Activated CD4-positive, alpha-beta T cell treated with anti-CD3 and anti-CD28 coated beads, Interleukin-2, amount 10 ng/mL, durations not matched to agents 7 days and 5 days (primary cell): ENCODE data around the gene C7. TPM values are rescaled to one million over a fixed set of nuclear protein-coding genes. Genes with fewer than 3 reads are reported as not detected.
"Not testable (repeated sequence)": the region's sequence is repeated elsewhere in the genome, so short reads cannot be mapped to it uniquely, and the experiment has no call there.

Experiments
- CTCF ChIA-PET: fragments of 350-600 bp; sonication (Branson Sonifier 250); formaldehyde crosslinking; loops from one replicate; lab custom pipeline; 2021; ENCODE audit warnings: antibody characterized with exemption; lab: Charles Lee
- POLR2A ChIA-PET: fragments of 350-600 bp; sonication (Branson Sonifier 250); formaldehyde crosslinking; loops from one replicate; lab custom pipeline; 2021; ENCODE audit warnings: antibody characterized with exemption; lab: Charles Lee
- DNase-seq: peaks from one replicate; pipeline ENCODE4 v3.0.0-alpha.2; 2020
- H3K27ac Mint-ChIP-seq: one replicate; pipeline ENCODE4 v1.8.0; 2021; ENCODE audit warnings: mild to moderate bottlenecking, moderate library complexity, mixed read lengths
- H3K27me3 Mint-ChIP-seq: one replicate; pipeline ENCODE4 v1.8.0; 2021; ENCODE audit warnings: mixed read lengths
- H3K36me3 Mint-ChIP-seq: one replicate; pipeline ENCODE4 v1.8.0; 2021; ENCODE audit warnings: low read depth, mixed read lengths
- H3K4me1 Mint-ChIP-seq: one replicate; pipeline ENCODE4 v1.8.0; 2021; ENCODE audit warnings: mixed read lengths
- H3K4me3 Mint-ChIP-seq: one replicate; pipeline ENCODE4 v1.8.0; 2021; ENCODE audit warnings: mild to moderate bottlenecking, moderate library complexity, mixed read lengths
- H3K9me3 Mint-ChIP-seq: one replicate; pipeline ENCODE4 v1.8.0; 2021; ENCODE audit warnings: mixed read lengths
- total RNA-seq, 2 experiments: library from RNA; stranded (reverse); gene quantifications; one replicate each; pipeline ENCODE4 v1.2.3, GENCODE V29; 2021

The C7 gene
- total RNA-seq, 2 experiments from 2014 or later = not detected

- DNase-seq, H3K4me1 Mint-ChIP-seq, H3K27ac Mint-ChIP-seq, H3K4me3 Mint-ChIP-seq, H3K9me3 Mint-ChIP-seq, H3K27me3 Mint-ChIP-seq, H3K36me3 Mint-ChIP-seq, POLR2A ChIA-PET: not testable (repeated sequence)
- CTCF ChIA-PET = interaction anchor here (0.7 to 1.1 kb wide), 2 partner anchors 9 to 10 kb away, joined by 3 to 5 read pairs; no protein-coding TSS in a partner anchor
These were observed 13.6 kb upstream of the C7 start for GRCh38 chr5:40895440-40896425.

GRCh38 chr5:40904205-40904993 lies 4.9 kb upstream of the C7 start:
- H3K36me3 Mint-ChIP-seq = no peaks in the 10 kb centered on the region
- no peaks in the 10 kb centered on the region for H3K9me3 Mint-ChIP-seq
- H3K4me1 Mint-ChIP-seq = no peaks in the 10 kb centered on the region
- peak; percentile 35 for DNase-seq
- H3K4me3 Mint-ChIP-seq = no peak overlapping the region
- H3K27me3 Mint-ChIP-seq = peaks cover 11% of the 10 kb centered on the region
- ChIA-PET POLR2A (no interaction called here), CTCF (interaction anchor here (0.9 to 1.6 kb wide), 5 partner anchors 8 to 1188 kb away, joined by 3 to 5 read pairs (median 3); no protein-coding TSS in a partner anchor)
- no peak overlapping the region for H3K27ac Mint-ChIP-seq

GRCh38 chr5:40904994-40905306 lies 4.3 kb upstream of the C7 start:
- H3K9me3 Mint-ChIP-seq = no peaks in the 10 kb centered on the region
- DNase-seq = no peak
- POLR2A ChIA-PET = no interaction called here
- H3K36me3 Mint-ChIP-seq = no peaks in the 10 kb centered on the region
- no peak overlapping the region for H3K27ac Mint-ChIP-seq
- CTCF ChIA-PET = interaction anchor here (0.9 to 1.6 kb wide), 5 partner anchors 9 to 1189 kb away, joined by 3 to 5 read pairs (median 3); no protein-coding TSS in a partner anchor
- H3K4me3 Mint-ChIP-seq = no peak overlapping the region
- H3K27me3 Mint-ChIP-seq = peaks cover 15% of the 10 kb centered on the region
- no peaks in the 10 kb centered on the region for H3K4me1 Mint-ChIP-seq

- Mint-ChIP-seq H3K27ac (no peak overlapping the region), H3K27me3 (peaks cover 16% of the 10 kb centered on the region), H3K9me3 (no peaks in the 10 kb centered on the region), H3K4me3 (no peak overlapping the region), H3K36me3 (no peaks in the 10 kb centered on the region), H3K4me1 (no peaks in the 10 kb centered on the region)
- ChIA-PET CTCF (no interaction called here), POLR2A (no interaction called here)
- DNase-seq = no peak
These were observed 2.9 kb upstream of the C7 start for GRCh38 chr5:40906351-40906751.

- H3K36me3 Mint-ChIP-seq = no peaks in the 10 kb centered on the region
- no peak overlapping the region for H3K27ac Mint-ChIP-seq
- H3K27me3 Mint-ChIP-seq = peaks cover 21% of the 10 kb centered on the region
- no peak overlapping the region for H3K4me3 Mint-ChIP-seq
- ChIA-PET CTCF (no interaction called here), POLR2A (no interaction called here)
- DNase-seq = no peak
- H3K4me1 Mint-ChIP-seq = no peaks in the 10 kb centered on the region
- H3K9me3 Mint-ChIP-seq = no peaks in the 10 kb centered on the region
These were observed 426 bp downstream of the C7 start for GRCh38 chr5:40909723-40910122.

GRCh38 chr5:40911266-40911665 lies 2.0 kb downstream of the C7 start:
- H3K4me1 Mint-ChIP-seq = no peaks in the 10 kb centered on the region
- H3K4me3 Mint-ChIP-seq = no peak overlapping the region
- ChIA-PET CTCF (interaction anchor here (0.6 to 1.3 kb wide), 2 partner anchors 9 to 892 kb away, joined by 3 read pairs; no protein-coding TSS in a partner anchor), POLR2A (no interaction called here)
- no peaks in the 10 kb centered on the region for H3K9me3 Mint-ChIP-seq
- DNase-seq = no peak
- H3K27ac Mint-ChIP-seq = no peak overlapping the region
- peaks cover 24% of the 10 kb centered on the region for H3K27me3 Mint-ChIP-seq
- H3K36me3 Mint-ChIP-seq = no peaks in the 10 kb centered on the region

- Mint-ChIP-seq H3K36me3 (no peaks in the 10 kb centered on the region), H3K27me3 (peaks cover 14% of the 10 kb centered on the region), H3K4me1 (no peaks in the 10 kb centered on the region), H3K4me3 (no peak overlapping the region), H3K9me3 (no peaks in the 10 kb centered on the region), H3K27ac (no peak overlapping the region)
- POLR2A ChIA-PET = no interaction called here
- CTCF ChIA-PET = no interaction called here
- DNase-seq = no peak
These were observed 5.5 kb downstream of the C7 start for GRCh38 chr5:40914835-40915234.

- Mint-ChIP-seq H3K4me1 (no peaks in the 10 kb centered on the region), H3K27me3 (peaks cover 12% of the 10 kb centered on the region), H3K27ac (no peak overlapping the region), H3K36me3 (no peaks in the 10 kb centered on the region), H3K4me3 (no peak overlapping the region), H3K9me3 (no peaks in the 10 kb centered on the region)
- no peak for DNase-seq
- ChIA-PET POLR2A (no interaction called here), CTCF (no interaction called here)
These were observed 6.1 kb downstream of the C7 start for GRCh38 chr5:40915341-40915926.

GRCh38 chr5:40916226-40916625 lies 6.9 kb downstream of the C7 start:
- Mint-ChIP-seq H3K4me1 (no peaks in the 10 kb centered on the region), H3K27ac (no peak overlapping the region), H3K9me3 (no peaks in the 10 kb centered on the region), H3K27me3 (peaks cover 12% of the 10 kb centered on the region), H3K36me3 (no peaks in the 10 kb centered on the region), H3K4me3 (no peak overlapping the region)
- POLR2A ChIA-PET = no interaction called here
- no peak for DNase-seq
- CTCF ChIA-PET = no interaction called here

GRCh38 chr5:40928886-40929448 lies 19.7 kb downstream of the C7 start:
- Mint-ChIP-seq H3K36me3 (no peaks in the 10 kb centered on the region), H3K4me1 (no peaks in the 10 kb centered on the region), H3K4me3 (no peak overlapping the region), H3K9me3 (peaks cover 3% of the 10 kb centered on the region), H3K27me3 (peaks cover 7% of the 10 kb centered on the region), H3K27ac (no peak overlapping the region)
- DNase-seq = no peak
- POLR2A ChIA-PET = no interaction called here
- CTCF ChIA-PET = no interaction called here

GRCh38 chr5:40932766-40933165 lies 23.5 kb downstream of the C7 start:
- H3K9me3 Mint-ChIP-seq = no peaks in the 10 kb centered on the region
- no peak overlapping the region for H3K4me3 Mint-ChIP-seq
- no peak for DNase-seq
- no peak overlapping the region for H3K27ac Mint-ChIP-seq
- no peaks in the 10 kb centered on the region for H3K4me1 Mint-ChIP-seq
- H3K27me3 Mint-ChIP-seq = peaks cover 5% of the 10 kb centered on the region
- ChIA-PET POLR2A (no interaction called here), CTCF (no interaction called here)
- H3K36me3 Mint-ChIP-seq = no peaks in the 10 kb centered on the region

GRCh38 chr5:40937075-40937474 lies 27.8 kb downstream of the C7 start:
- Mint-ChIP-seq H3K9me3 (no peaks in the 10 kb centered on the region), H3K4me1 (no peaks in the 10 kb centered on the region), H3K27me3 (peaks cover 5% of the 10 kb centered on the region), H3K27ac (no peak overlapping the region), H3K4me3 (no peak overlapping the region), H3K36me3 (no peaks in the 10 kb centered on the region)
- POLR2A ChIA-PET = no interaction called here
- no peak for DNase-seq
- CTCF ChIA-PET = no interaction called here
